ENCODE data around the gene GPR146.

Gene GPR146

GRCh38 chr7:1046722-1047679, 2.7 kb downstream of the GPR146 start:
- DNase-seq = no peak

- peak; percentile 49 for DNase-seq
Observed at GRCh38 chr7:1049006-1049741, 4.8 kb downstream of the GPR146 start.

- DNase-seq = no peak
Observed at GRCh38 chr7:1049801-1050200, 5.5 kb downstream of the GPR146 start.

GRCh38 chr7:1050254-1050906, 6.0 kb downstream of the GPR146 start:
- no peak for DNase-seq

GRCh38 chr7:1050956-1051690, 6.8 kb downstream of the GPR146 start:
- no peak for DNase-seq

- DNase-seq = no peak
Observed at GRCh38 chr7:1052031-1052818, 7.9 kb downstream of the GPR146 start.

GRCh38 chr7:1053002-1053411, 8.7 kb downstream of the GPR146 start:
- DNase-seq = no peak

- DNase-seq = no peak
Observed at GRCh38 chr7:1053816-1054370, 9.5 kb downstream of the GPR146 start.

- DNase-seq = peak; percentile 31
Observed at GRCh38 chr7:1054438-1054837, 10.1 kb downstream of the GPR146 start.

- peak; percentile 96 for DNase-seq
Observed at GRCh38 chr7:1054861-1055450, 10.6 kb downstream of the GPR146 start.

GRCh38 chr7:1055491-1055955, 11.2 kb downstream of the GPR146 start:
- DNase-seq = peak; percentile 56

- DNase-seq = peak; percentile 65
Observed at GRCh38 chr7:1055956-1056784, 11.8 kb downstream of the GPR146 start.

GRCh38 chr7:1056785-1057410, 12.6 kb downstream of the GPR146 start:
- DNase-seq = no peak

GRCh38 chr7:1057416-1058291, 13.3 kb downstream of the GPR146 start:
- no peak for DNase-seq

GRCh38 chr7:1058311-1058710, 14.0 kb downstream of the GPR146 start:
- no peak for DNase-seq

GRCh38 chr7:1058821-1059199, 14.5 kb downstream of the GPR146 start:
- DNase-seq = peak; percentile 68

GRCh38 chr7:1059200-1060091, 15.1 kb downstream of the GPR146 start:
- DNase-seq = peak; percentile 87

Data from hematopoietic multipotent progenitor cell treated with erythropoietin and hydrocortisone succinate and interleukin-3 and kit ligand, for 6 days (in vitro differentiated cells).